NCI-H146 treated with DMSO at 0.1 percent for 48 hours (cell line): ENCODE data around the gene NKX3-2.

Experiments
- DNase-seq: peaks from one replicate; lab custom pipeline; 2025; ENCODE audit not compliant: unreplicated experiment; lab: John Stamatoyannopoulos, UW

Gene NKX3-2

GRCh38 chr4:13546142-13546940 lies 2.0 kb upstream of the NKX3-2 start:
- no peak for DNase-seq

DNA sequence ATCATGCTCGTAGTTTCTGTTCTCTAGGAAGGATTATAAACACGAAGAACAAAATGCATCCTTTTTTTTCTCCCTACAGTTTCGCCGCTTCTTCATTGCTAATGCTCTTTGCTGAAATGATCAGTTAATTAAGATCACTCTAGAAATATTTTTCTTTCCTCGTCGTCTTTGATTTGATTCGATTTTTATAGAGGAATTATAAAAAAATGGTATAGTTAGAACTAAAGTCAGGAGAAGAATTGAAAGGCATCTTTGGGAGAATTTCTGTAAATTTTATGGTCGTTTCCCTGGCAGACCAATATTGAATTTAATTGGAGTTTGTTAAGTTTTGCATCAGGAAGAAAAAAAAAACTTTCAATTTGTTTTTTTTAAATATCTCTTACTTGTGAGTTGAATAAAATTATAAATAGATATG lies 1.1 kb upstream of the NKX3-2 start:
- no peak for DNase-seq

GRCh38 chr4:13544606-13545393 lies 492 bp upstream of the NKX3-2 start:
- peak; percentile 53 for DNase-seq

- DNase-seq = no peak
Measured at GRCh38 chr4:13543032-13543838, 1.1 kb downstream of the NKX3-2 start.

GRCh38 chr4:13542577-13543031 lies 1.7 kb downstream of the NKX3-2 start:
- DNase-seq = no peak

DNA sequence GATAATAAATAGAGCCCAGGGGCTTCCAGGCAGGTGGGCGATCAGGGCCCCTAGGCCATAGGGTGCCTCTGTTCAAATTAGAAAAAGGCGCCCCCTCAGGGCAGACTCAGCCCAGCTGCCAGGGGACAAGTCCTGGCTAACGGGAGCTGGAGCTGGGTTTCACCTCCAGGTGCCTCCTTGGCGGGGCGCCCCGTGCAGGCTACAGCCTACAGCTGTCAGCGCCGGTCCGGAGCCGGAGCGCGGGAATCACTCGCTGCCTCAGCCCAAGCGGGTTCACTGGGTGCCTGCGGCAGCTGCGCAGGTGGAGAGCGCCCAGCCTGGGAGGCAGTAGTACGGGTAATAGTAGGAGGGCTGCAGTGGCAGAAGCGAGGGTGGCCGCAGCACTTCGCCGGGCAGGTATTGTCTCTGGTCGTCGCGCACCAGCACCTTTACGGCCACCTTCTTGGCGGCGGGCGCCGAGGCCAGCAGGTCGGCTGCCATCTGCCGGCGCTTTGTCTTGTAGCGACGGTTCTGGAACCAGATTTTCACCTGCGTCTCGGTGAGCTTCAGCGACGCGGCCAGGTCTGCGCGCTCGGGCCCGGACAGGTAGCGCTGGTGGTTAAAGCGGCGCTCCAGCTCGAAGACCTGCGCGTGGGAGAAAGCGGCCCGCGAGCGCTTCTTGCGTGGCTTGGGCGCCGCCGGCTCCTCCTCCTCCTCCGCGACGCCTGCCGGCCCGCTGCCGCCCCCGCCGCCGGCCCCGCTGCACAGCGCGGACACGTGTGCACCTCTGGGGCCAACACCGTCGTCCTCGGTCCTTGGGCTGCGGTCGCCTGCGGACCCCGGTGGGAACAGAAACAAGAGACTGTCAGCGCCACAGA lies 2.4 kb downstream of the NKX3-2 start:
- no peak for DNase-seq

DNA sequence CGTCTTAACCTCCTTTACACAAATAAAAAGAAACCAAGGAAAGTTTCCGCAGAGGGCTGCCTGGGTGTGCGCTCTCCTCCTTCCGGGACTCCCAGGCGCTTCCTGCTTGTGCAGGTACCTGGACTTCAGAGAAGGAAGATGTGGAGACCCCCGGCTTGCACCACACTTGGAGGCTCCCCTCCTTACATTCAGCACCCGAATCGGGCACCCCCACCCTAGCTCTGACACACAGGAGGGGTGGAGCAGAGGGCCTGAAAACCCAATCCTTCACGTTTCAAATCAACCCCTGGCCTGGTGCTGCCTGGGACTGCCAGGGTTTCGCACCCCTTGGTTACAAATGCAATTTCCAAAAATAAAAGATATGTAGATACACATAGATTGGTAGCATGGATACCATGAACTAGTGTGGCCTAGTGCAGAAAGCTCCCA lies 3.1 kb downstream of the NKX3-2 start:
- DNase-seq = no peak

DNA sequence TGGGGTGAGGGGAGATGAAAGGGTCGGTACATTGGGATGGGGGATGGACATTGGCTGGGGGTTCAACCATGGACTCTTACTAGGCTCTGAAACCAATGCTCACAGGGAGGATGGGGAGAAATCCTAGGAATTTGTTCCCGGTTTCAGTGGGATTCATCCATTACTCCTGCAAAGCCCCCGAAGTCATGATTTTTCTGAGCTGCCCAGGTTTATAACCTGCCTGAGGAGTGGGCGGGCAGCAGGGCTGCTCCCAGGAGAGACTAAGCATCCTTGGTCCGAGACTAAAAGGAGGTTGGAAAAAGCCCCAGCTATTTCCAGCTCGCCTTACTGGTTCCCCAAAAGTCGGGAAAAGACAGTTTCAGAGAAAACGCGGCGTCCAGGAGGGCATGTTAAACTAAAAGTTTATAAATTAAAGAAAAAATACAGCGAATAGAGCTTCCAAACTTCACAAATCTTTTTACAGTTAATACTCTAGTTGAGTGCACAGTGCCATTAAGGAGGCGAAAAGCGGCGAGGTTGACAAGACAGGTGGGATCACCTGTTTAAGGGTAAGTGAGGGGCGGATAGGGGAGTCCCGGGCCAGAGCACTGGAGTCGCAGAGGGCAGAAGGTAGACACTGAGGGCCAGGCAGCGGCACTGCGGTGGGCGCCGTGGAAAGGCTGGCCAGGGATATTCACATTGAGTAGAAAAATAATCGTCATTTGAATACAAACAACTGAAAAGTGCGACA lies 3.7 kb downstream of the NKX3-2 start:
- DNase-seq = no peak

GRCh38 chr4:13539619-13540445 lies 4.5 kb downstream of the NKX3-2 start:
- DNase-seq = no peak

DNA sequence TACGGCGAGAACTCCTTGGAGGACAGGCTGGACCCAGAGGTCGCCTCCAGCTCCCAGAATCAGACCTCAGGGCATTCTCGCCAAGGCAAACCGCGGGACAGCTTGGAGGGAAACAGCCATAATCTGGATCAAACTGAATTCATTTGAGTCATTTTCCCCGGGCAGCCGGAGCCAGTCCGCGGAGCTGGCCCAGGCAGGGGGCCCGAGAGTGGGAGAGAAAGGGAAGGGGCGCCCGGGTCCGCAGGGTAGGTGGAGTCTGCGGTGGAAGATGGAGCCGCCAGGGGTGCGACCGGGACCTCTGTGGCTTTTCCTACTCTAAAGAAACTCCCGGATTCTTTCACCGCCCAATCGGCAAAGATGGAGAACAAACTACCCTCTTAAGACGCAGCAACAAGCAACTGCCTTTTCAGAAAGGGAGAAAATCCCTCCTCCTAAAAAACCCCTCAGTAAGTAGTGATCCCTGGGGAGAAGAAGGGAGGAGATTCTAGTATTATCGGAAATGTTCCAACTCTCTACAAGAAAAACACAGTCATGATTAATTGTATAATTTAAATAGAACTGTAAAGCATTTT lies 5.2 kb downstream of the NKX3-2 start:
- no peak for DNase-seq

GRCh38 chr4:13538427-13538973 lies 5.8 kb downstream of the NKX3-2 start:
- DNase-seq = no peak

- DNase-seq = no peak
Measured at GRCh38 chr4:13537832-13538177, 6.5 kb downstream of the NKX3-2 start.

GRCh38 chr4:13537011-13537831 lies 7.1 kb downstream of the NKX3-2 start:
- DNase-seq = no peak

- no peak for DNase-seq
Measured at GRCh38 chr4:13536607-13537006, 7.7 kb downstream of the NKX3-2 start.

DNA sequence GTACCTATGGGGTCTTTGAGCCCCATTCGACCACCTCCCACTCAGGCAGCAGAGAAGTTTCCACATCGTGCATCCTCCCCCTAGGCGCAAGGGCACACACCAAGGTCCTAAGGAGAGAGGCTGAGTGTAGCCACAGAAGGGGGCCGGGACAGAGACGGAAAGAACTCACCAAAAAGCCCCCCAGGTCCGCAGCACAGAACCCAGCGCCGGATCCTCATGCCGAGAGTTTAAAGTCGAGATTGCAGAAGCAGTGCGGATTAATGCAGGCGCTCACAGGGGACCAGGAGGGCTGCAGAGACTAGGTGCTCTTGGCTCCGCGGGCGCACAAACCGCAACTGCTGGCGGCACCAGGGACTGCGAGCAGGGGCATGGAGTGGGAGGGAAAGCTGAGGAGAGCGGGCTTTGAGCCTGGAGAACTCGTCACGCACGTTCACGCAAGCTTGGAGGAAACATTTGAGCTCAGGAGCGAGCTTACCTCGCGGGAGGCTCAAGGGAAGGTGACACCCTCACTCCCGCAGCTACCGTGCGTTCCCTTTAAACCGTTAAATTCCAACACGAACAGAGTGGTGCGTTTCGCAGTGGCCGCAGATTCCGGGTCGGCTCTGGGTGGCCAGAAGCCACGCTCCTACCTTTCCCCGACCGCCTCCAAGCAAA lies 8.5 kb downstream of the NKX3-2 start:
- DNase-seq = no peak

DNA sequence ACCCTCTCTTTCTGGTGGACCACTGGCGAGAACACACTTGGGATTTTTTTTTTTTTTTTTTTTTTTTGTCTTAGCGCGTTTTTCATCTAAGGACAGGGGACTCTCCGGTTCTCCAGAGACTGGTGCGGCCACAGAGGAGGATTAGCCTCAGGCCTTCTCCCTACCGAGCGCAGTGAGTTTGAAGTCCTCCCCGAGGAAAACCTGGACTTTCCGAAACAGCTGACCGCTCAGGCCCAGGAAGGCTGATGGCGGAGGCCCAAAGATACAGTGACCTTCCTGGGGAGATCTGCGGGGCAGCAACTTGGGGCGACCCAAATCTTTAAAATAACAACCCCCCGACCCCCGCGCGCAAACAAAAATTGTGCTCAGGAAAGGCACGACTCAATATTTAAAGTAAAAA lies 9.2 kb downstream of the NKX3-2 start:
- DNase-seq = no peak
